Islet precursor cell (in vitro differentiated cells): Measurements from ENCODE around the gene INO80D.

Experiments
- DNase-seq: peaks from one replicate; pipeline ENCODE4 v3.0.0-alpha.2; 2018

The INO80D gene

GRCh38 chr2:205976120-205976814 is 109.7 kb downstream of the INO80D start:
- no peak for DNase-seq

GRCh38 chr2:205975082-205975949 is 110.7 kb downstream of the INO80D start:
- no peak for DNase-seq

GRCh38 chr2:205972113-205972512 is 113.9 kb downstream of the INO80D start:
- no peak for DNase-seq

- DNase-seq = no peak
Measured at GRCh38 chr2:205970348-205970747, 115.6 kb downstream of the INO80D start.

- no peak for DNase-seq
Measured at GRCh38 chr2:205969584-205969983, 116.4 kb downstream of the INO80D start.

- DNase-seq = no peak
Measured at GRCh38 chr2:205967391-205968075, 118.4 kb downstream of the INO80D start.

GRCh38 chr2:205965707-205966106 is 120.3 kb downstream of the INO80D start:
- DNase-seq = no peak

- no peak for DNase-seq
Measured at GRCh38 chr2:205964111-205964761, 121.7 kb downstream of the INO80D start.

GRCh38 chr2:205959521-205959920 is 126.5 kb downstream of the INO80D start:
- DNase-seq = no peak

- no peak for DNase-seq
Measured at GRCh38 chr2:205957452-205958154, 128.4 kb downstream of the INO80D start.

GRCh38 chr2:205954707-205955106 is 131.3 kb downstream of the INO80D start:
- no peak for DNase-seq

- DNase-seq = no peak
Measured at GRCh38 chr2:205952282-205952681, 133.7 kb downstream of the INO80D start.

GRCh38 chr2:205948883-205949282 is 137.1 kb downstream of the INO80D start:
- DNase-seq = no peak

GRCh38 chr2:205948496-205948837 is 137.5 kb downstream of the INO80D start:
- no peak for DNase-seq

GRCh38 chr2:205947621-205948495 is 138.1 kb downstream of the INO80D start:
- DNase-seq = peak; percentile 80

- no peak for DNase-seq
Measured at GRCh38 chr2:205946226-205946625, 139.7 kb downstream of the INO80D start.
